HepG2 (cell line): ENCODE data around the gene KCNAB1.

ENCODE experiments used
- KLF11 ChIP-seq: IDR thresholded peaks from 2 replicates; pipeline ENCODE4 v1.6.1; 2016; ENCODE audit warnings: missing compliant biosample characterization
- TCF12 ChIP-seq, 2 experiments: fragments of 450-650 bp in 1 of 2; sonication (generic) in 1 of 2; formaldehyde crosslinking in 1 of 2; IDR thresholded peaks; 2 replicates each; pipeline versions ENCODE4 v1.6.1 to v1.8.0; 2017 to 2022; ENCODE audit warnings: antibody characterized with exemption in 1 of 2, mild to moderate bottlenecking in 1 of 2, missing genetic modification reagents in 1 of 2, moderate library complexity in 1 of 2
- ZNF12 ChIP-seq: sonication (generic); formaldehyde crosslinking; IDR thresholded peaks from 2 replicates; pipeline ENCODE4 v1.5.0; 2020; ENCODE audit warnings: missing genetic modification reagents
- ZNF224 ChIP-seq: sonication (generic); formaldehyde crosslinking; IDR thresholded peaks from 2 replicates; pipeline ENCODE4 v1.5.0; 2020; ENCODE audit warnings: mild to moderate bottlenecking, missing genetic modification reagents
- ZNF609 ChIP-seq: sonication (generic); formaldehyde crosslinking; IDR thresholded peaks from 2 replicates; pipeline ENCODE4 v1.4.0; 2020; ENCODE audit warnings: mild to moderate bottlenecking, missing genetic modification reagents, borderline replicate concordance

GRCh38 chr3:156472150-156472549, 351.8 kb downstream of the KCNAB1 start:
- TF ChIP-seq TCF12 (IDR thresholded peaks at IDR 0.05): no peak
- TF ChIP-seq TCF12 (CRISPR knock-in tag; IDR thresholded peaks at IDR 0.05): no peak
- TF ChIP-seq ZNF224: no peak
- no peak for TF ChIP-seq ZNF12 (CRISPR knock-in tag)
- TF ChIP-seq ZNF609 (CRISPR knock-in tag): no peak
- no peak for TF ChIP-seq KLF11 (CRISPR knock-in tag)
